Measurements from ENCODE around the gene GPATCH2L. TPM values are rescaled to one million over a fixed set of nuclear protein-coding genes. Genes with fewer than 3 reads are reported as not detected.

The GPATCH2L gene
- polyA plus RNA-seq, 1 donor (not counting 4 experiments of a cell fraction or from before 2014, with no cell fraction given): 28.8 TPM

DNA sequence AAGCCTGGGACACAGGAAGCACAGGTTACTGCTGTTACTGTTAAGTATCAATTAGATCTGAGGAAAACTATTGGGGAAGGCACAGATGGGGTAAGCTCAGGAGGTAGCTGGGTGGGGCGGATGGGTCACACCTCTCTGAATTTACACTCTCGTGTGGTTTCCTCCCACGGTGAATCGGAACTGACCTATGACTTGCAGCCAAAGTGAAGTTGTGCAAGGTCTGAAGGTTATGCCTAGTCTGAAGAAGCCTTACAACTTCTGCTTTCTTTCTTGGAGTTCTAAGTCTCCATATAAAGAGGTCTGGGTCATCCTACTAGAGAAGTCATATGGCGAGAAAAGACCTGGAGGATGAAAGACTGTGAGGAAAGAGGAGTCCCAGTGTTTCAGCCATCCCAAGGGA, 25.6 kb upstream of the GPATCH2L start:
- FAIRE-seq: no peak
- Histone ChIP-seq H3K27me3 (ENCODE audit: control insufficient read depth, extremely low read depth, insufficient read depth, low read length) (peaks cover 23% of the 10 kb centered on the region), H2AFZ (ENCODE audit: control insufficient read depth, low read length) (no peak overlapping the region), H3K9ac (ENCODE audit: control insufficient read depth, extremely low read depth, insufficient read depth, low read length) (no peak overlapping the region), H3K79me2 (ENCODE audit: control insufficient read depth, insufficient read depth, low read length) (no peaks in the 10 kb centered on the region), H3K27ac (ENCODE audit: control insufficient read depth, insufficient read depth, low read length) (no peak overlapping the region), H3K9me1 (ENCODE audit: control insufficient read depth, extremely low read depth, insufficient read depth, low read length) (no peaks in the 10 kb centered on the region), H4K20me1 (ENCODE audit: control insufficient read depth, extremely low read depth, insufficient read depth, low read length) (no peaks in the 10 kb centered on the region), H3K4me3 (ENCODE audit: control insufficient read depth in 2 of 3, extremely low read depth in 1 of 3, insufficient read depth in 2 of 3, low read depth in 1 of 3, low read length in 3 of 3) (no peak overlapping the region), H3K4me2 (ENCODE audit: control insufficient read depth, extremely low read depth, insufficient read depth, low read depth, low read length) (no peak overlapping the region), H3K36me3 (ENCODE audit: control insufficient read depth in 2 of 2, extremely low read depth in 1 of 2, insufficient read depth in 2 of 2, low read length in 2 of 2) (no peaks in the 10 kb centered on the region), H3K4me1 (ENCODE audit: control insufficient read depth, extremely low read depth, insufficient read depth, low read length) (no peaks in the 10 kb centered on the region), H3K9me3 (ENCODE audit: control insufficient read depth, low read depth, low read length) (no peaks in the 10 kb centered on the region)
- no peak for DNase-seq (ENCODE audit: low read depth, low spot score)
- TF ChIP-seq EZH2 (IDR thresholded peaks at IDR 0.05; ENCODE audit: low read length): peak; percentile 36
- TF ChIP-seq, protein P1, sequence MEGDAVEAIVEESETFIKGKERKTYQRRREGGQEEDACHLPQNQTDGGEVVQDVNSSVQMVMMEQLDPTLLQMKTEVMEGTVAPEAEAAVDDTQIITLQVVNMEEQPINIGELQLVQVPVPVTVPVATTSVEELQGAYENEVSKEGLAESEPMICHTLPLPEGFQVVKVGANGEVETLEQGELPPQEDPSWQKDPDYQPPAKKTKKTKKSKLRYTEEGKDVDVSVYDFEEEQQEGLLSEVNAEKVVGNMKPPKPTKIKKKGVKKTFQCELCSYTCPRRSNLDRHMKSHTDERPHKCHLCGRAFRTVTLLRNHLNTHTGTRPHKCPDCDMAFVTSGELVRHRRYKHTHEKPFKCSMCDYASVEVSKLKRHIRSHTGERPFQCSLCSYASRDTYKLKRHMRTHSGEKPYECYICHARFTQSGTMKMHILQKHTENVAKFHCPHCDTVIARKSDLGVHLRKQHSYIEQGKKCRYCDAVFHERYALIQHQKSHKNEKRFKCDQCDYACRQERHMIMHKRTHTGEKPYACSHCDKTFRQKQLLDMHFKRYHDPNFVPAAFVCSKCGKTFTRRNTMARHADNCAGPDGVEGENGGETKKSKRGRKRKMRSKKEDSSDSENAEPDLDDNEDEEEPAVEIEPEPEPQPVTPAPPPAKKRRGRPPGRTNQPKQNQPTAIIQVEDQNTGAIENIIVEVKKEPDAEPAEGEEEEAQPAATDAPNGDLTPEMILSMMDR (optimal IDR thresholded peaks at IDR 0.05 in 1 of 3, IDR thresholded peaks at IDR 0.05 in 1 of 3, conservative IDR thresholded peaks at IDR 0.05 in 1 of 3; ENCODE audit: extremely low read depth in 1 of 3, insufficient read depth in 2 of 3, low read length in 3 of 3): no peak
- dilution Hi-C loops (cut with MboI; ENCODE audit: extremely low pct_ligation_motif_present, low sequenced_read_pairs): no loop called here

GRCh38 chr14:76129851-76130576, 21.7 kb upstream of the GPATCH2L start:
- DNase-seq (ENCODE audit: low read depth, low spot score) (no peak), FAIRE-seq (no peak)
- no peak overlapping the region for H3K27ac ChIP-seq (ENCODE audit: control insufficient read depth, insufficient read depth, low read length)
- no peaks in the 10 kb centered on the region for H3K9me1 ChIP-seq (ENCODE audit: control insufficient read depth, extremely low read depth, insufficient read depth, low read length)
- dilution Hi-C loops (cut with MboI; ENCODE audit: extremely low pct_ligation_motif_present, low sequenced_read_pairs): no loop called here
- H3K9me3 ChIP-seq (ENCODE audit: control insufficient read depth, low read depth, low read length): no peaks in the 10 kb centered on the region
- TF ChIP-seq, protein P1 (optimal IDR thresholded peaks at IDR 0.05 in 1 of 3, IDR thresholded peaks at IDR 0.05 in 1 of 3, conservative IDR thresholded peaks at IDR 0.05 in 1 of 3; ENCODE audit: extremely low read depth in 1 of 3, insufficient read depth in 2 of 3, low read length in 3 of 3): no peak
- TF ChIP-seq EZH2 (IDR thresholded peaks at IDR 0.05; ENCODE audit: low read length): no peak
- no peaks in the 10 kb centered on the region for H4K20me1 ChIP-seq (ENCODE audit: control insufficient read depth, extremely low read depth, insufficient read depth, low read length)
- H3K4me1 ChIP-seq (ENCODE audit: control insufficient read depth, extremely low read depth, insufficient read depth, low read length): no peaks in the 10 kb centered on the region
- H3K36me3 ChIP-seq (ENCODE audit: control insufficient read depth in 2 of 2, extremely low read depth in 1 of 2, insufficient read depth in 2 of 2, low read length in 2 of 2): no peaks in the 10 kb centered on the region
- no peaks in the 10 kb centered on the region for H3K79me2 ChIP-seq (ENCODE audit: control insufficient read depth, insufficient read depth, low read length)
- H3K4me3 ChIP-seq (ENCODE audit: control insufficient read depth in 2 of 3, extremely low read depth in 1 of 3, insufficient read depth in 2 of 3, low read depth in 1 of 3, low read length in 3 of 3): no peak overlapping the region
- H3K4me2 ChIP-seq (ENCODE audit: control insufficient read depth, extremely low read depth, insufficient read depth, low read depth, low read length): no peak overlapping the region
- no peak overlapping the region for H2AFZ ChIP-seq (ENCODE audit: control insufficient read depth, low read length)
- peaks cover 30% of the 10 kb centered on the region for H3K27me3 ChIP-seq (ENCODE audit: control insufficient read depth, extremely low read depth, insufficient read depth, low read length)
- H3K9ac ChIP-seq (ENCODE audit: control insufficient read depth, extremely low read depth, insufficient read depth, low read length): no peak overlapping the region
